MG63 (cell line): ENCODE measurements around the gene SDE2. TPM values are rescaled to one million over a fixed set of nuclear protein-coding genes. Genes with fewer than 3 reads are reported as not detected.

ENCODE experiments used
- DNase-seq: peaks from one replicate; pipeline ENCODE4 v3.0.0-alpha.2; 2020
- H3K27me3 ChIP-seq: fragments of 250-450 bp; sonication (Bioruptor Pico); 2 replicates; pipeline ENCODE4 v1.5.1; 2020; ENCODE audit warnings: mild to moderate bottlenecking, moderate library complexity
- H3K36me3 ChIP-seq: fragments of 250-450 bp; sonication (Bioruptor Pico); 2 replicates; pipeline ENCODE4 v1.5.1; 2020; ENCODE audit warnings: mild to moderate bottlenecking, moderate library complexity
- H3K4me3 ChIP-seq: fragments of 250-450 bp; sonication (Bioruptor Pico); 2 replicates; pipeline ENCODE4 v1.5.1; 2020; ENCODE audit warnings: mild to moderate bottlenecking, moderate library complexity
- H3K9me3 ChIP-seq: fragments of 250-450 bp; sonication (Bioruptor Pico); 2 replicates; pipeline ENCODE4 v1.5.1; 2020; ENCODE audit warnings: mild to moderate bottlenecking, moderate library complexity
- total RNA-seq: library from RNA; depleted of rRNA; stranded (reverse); fragments of >200 nt; shearing (Covaris generic); gene quantifications from 2 replicates; pipeline ENCODE4 v1.2.3, GENCODE V29; 2014; ENCODE audit warnings: low replicate concordance; rRNA removed

Gene SDE2
- 16.3 and 19.4 TPM in 2 replicates for total RNA-seq

GRCh38 chr1:225999227-225999911 lies at the start of gene SDE2:
TSS of gene SDE2 (minus strand) at chr1:225999343. CDS start at chr1:225999312, 31 bp downstream.
- Histone ChIP-seq H3K9me3 (no peaks in the 10 kb centered on the region), H3K4me3 (peak within 1 kb of the TSS; percentile 82), H3K27me3 (no peaks in the 10 kb centered on the region), H3K36me3 (peaks cover 33% of the 10 kb centered on the region)
- peak; percentile 99 for DNase-seq

- no peak for DNase-seq
- no peak overlapping the region for H3K4me3 ChIP-seq
Observed at GRCh38 chr1:226048886-226049285, 49.7 kb upstream of the SDE2 start.

GRCh38 chr1:226047495-226047894 lies 48.4 kb upstream of the SDE2 start:
- Histone ChIP-seq H3K9me3 (peaks cover 3% of the 10 kb centered on the region; the same call in 1 of the 2 replicates), H3K27me3 (no peaks in the 10 kb centered on the region), H3K4me3 (no peak overlapping the region), H3K36me3 (no peaks in the 10 kb centered on the region)
- DNase-seq: peak; percentile 54

More at GRCh38 chr1:226048886-226049285, 49.7 kb upstream of the SDE2 start:
- H3K36me3 ChIP-seq: no peaks in the 10 kb centered on the region
- peaks cover 3% of the 10 kb centered on the region; the same call in 1 of the 2 replicates for H3K9me3 ChIP-seq
- no peaks in the 10 kb centered on the region for H3K27me3 ChIP-seq

GRCh38 chr1:226046240-226046639 lies 47.1 kb upstream of the SDE2 start:
- peak; percentile 44 for DNase-seq

GRCh38 chr1:226044514-226045101 lies 45.5 kb upstream of the SDE2 start:
- Histone ChIP-seq H3K9me3 (peaks cover 3% of the 10 kb centered on the region; the same call in 1 of the 2 replicates), H3K4me3 (no peak overlapping the region), H3K27me3 (no peaks in the 10 kb centered on the region; the same call in 1 of the 2 replicates), H3K36me3 (no peaks in the 10 kb centered on the region)
- DNase-seq: no peak

More at GRCh38 chr1:226046240-226046639, 47.1 kb upstream of the SDE2 start:
- H3K27me3 ChIP-seq: no peaks in the 10 kb centered on the region; the same call in 1 of the 2 replicates
- H3K4me3 ChIP-seq: no peak overlapping the region
- peaks cover 3% of the 10 kb centered on the region; the same call in 1 of the 2 replicates for H3K9me3 ChIP-seq
- no peaks in the 10 kb centered on the region for H3K36me3 ChIP-seq

- DNase-seq: no peak
- no peak overlapping the region for H3K4me3 ChIP-seq
- no peaks in the 10 kb centered on the region; the same call in 1 of the 2 replicates for H3K27me3 ChIP-seq
- no peaks in the 10 kb centered on the region for H3K36me3 ChIP-seq
- peaks cover 3% of the 10 kb centered on the region; the same call in 1 of the 2 replicates for H3K9me3 ChIP-seq
Observed at GRCh38 chr1:226041419-226041818, 42.3 kb upstream of the SDE2 start.

GRCh38 chr1:226038661-226039060 lies 39.5 kb upstream of the SDE2 start:
- Histone ChIP-seq H3K4me3 (no peak overlapping the region), H3K36me3 (no peaks in the 10 kb centered on the region), H3K9me3 (no peaks in the 10 kb centered on the region), H3K27me3 (no peaks in the 10 kb centered on the region; the same call in 1 of the 2 replicates)
- no peak for DNase-seq

- DNase-seq: no peak
- no peaks in the 10 kb centered on the region for H3K9me3 ChIP-seq
- no peaks in the 10 kb centered on the region for H3K36me3 ChIP-seq
- no peak overlapping the region for H3K4me3 ChIP-seq
- H3K27me3 ChIP-seq: no peaks in the 10 kb centered on the region; the same call in 1 of the 2 replicates
Observed at GRCh38 chr1:226035915-226036314, 36.8 kb upstream of the SDE2 start.

- Histone ChIP-seq H3K4me3 (no peak overlapping the region), H3K36me3 (no peaks in the 10 kb centered on the region), H3K27me3 (no peaks in the 10 kb centered on the region; the same call in 1 of the 2 replicates), H3K9me3 (no peaks in the 10 kb centered on the region)
- peak; percentile 99 for DNase-seq
Observed at GRCh38 chr1:226034482-226034881, 35.3 kb upstream of the SDE2 start.

- DNase-seq: no peak
- no peaks in the 10 kb centered on the region for H3K9me3 ChIP-seq
Observed at GRCh38 chr1:226033991-226034390, 34.8 kb upstream of the SDE2 start.

GRCh38 chr1:226033582-226033981 lies 34.4 kb upstream of the SDE2 start:
- Histone ChIP-seq H3K36me3 (no peaks in the 10 kb centered on the region), H3K4me3 (no peak overlapping the region), H3K27me3 (no peaks in the 10 kb centered on the region; the same call in 1 of the 2 replicates), H3K9me3 (no peaks in the 10 kb centered on the region)
- no peak for DNase-seq

More at GRCh38 chr1:226033991-226034390, 34.8 kb upstream of the SDE2 start:
- Histone ChIP-seq H3K27me3 (no peaks in the 10 kb centered on the region; the same call in 1 of the 2 replicates), H3K36me3 (no peaks in the 10 kb centered on the region), H3K4me3 (no peak overlapping the region)

- no peaks in the 10 kb centered on the region; the same call in 1 of the 2 replicates for H3K27me3 ChIP-seq
- no peak overlapping the region for H3K4me3 ChIP-seq
- no peaks in the 10 kb centered on the region for H3K36me3 ChIP-seq
- H3K9me3 ChIP-seq: no peaks in the 10 kb centered on the region
- no peak for DNase-seq
Observed at GRCh38 chr1:226029568-226030225, 30.6 kb upstream of the SDE2 start.

- Histone ChIP-seq H3K36me3 (no peaks in the 10 kb centered on the region), H3K9me3 (no peaks in the 10 kb centered on the region), H3K4me3 (no peak overlapping the region), H3K27me3 (no peaks in the 10 kb centered on the region; the same call in 1 of the 2 replicates)
- DNase-seq: no peak
Observed at GRCh38 chr1:226029093-226029496, 30.0 kb upstream of the SDE2 start.

- H3K36me3 ChIP-seq: no peaks in the 10 kb centered on the region
- H3K27me3 ChIP-seq: no peaks in the 10 kb centered on the region
- no peak overlapping the region for H3K4me3 ChIP-seq
- DNase-seq: no peak
- H3K9me3 ChIP-seq: no peaks in the 10 kb centered on the region
Observed at GRCh38 chr1:226027538-226028217, 28.5 kb upstream of the SDE2 start.

GRCh38 chr1:226026833-226027232 lies 27.7 kb upstream of the SDE2 start:
- Histone ChIP-seq H3K4me3 (no peak overlapping the region), H3K9me3 (no peaks in the 10 kb centered on the region), H3K36me3 (no peaks in the 10 kb centered on the region), H3K27me3 (no peaks in the 10 kb centered on the region)
- DNase-seq: no peak

GRCh38 chr1:226023735-226024134 lies 24.6 kb upstream of the SDE2 start:
- Histone ChIP-seq H3K27me3 (no peaks in the 10 kb centered on the region), H3K4me3 (no peak overlapping the region), H3K36me3 (no peaks in the 10 kb centered on the region), H3K9me3 (no peaks in the 10 kb centered on the region)
- DNase-seq: no peak
